GM12891 (cell line): ENCODE measurements around the gene DCST2.

Source experiments
- POLR2A ChIP-seq: IDR thresholded peaks from 2 replicates; pipeline ENCODE4 v1.6.1; 2011; ENCODE audit warnings: low read depth, low read length, control low read depth
- POLR2AphosphoS5 ChIP-seq: IDR thresholded peaks from 2 replicates; pipeline ENCODE4 v1.6.1; 2011; ENCODE audit warnings: low read depth, low read length, control low read depth
- TAF1 ChIP-seq: IDR thresholded peaks from 2 replicates; pipeline ENCODE4 v1.6.1; 2011; ENCODE audit warnings: low read depth, low read length, control low read depth

GRCh38 chr1:155012776-155013602, 20.6 kb downstream of the DCST2 start:
- TF ChIP-seq POLR2AphosphoS5 (no peak), POLR2A (no peak), TAF1 (no peak)
